Measurements from ENCODE around the gene ZSWIM5.

Gene ZSWIM5

DNA sequence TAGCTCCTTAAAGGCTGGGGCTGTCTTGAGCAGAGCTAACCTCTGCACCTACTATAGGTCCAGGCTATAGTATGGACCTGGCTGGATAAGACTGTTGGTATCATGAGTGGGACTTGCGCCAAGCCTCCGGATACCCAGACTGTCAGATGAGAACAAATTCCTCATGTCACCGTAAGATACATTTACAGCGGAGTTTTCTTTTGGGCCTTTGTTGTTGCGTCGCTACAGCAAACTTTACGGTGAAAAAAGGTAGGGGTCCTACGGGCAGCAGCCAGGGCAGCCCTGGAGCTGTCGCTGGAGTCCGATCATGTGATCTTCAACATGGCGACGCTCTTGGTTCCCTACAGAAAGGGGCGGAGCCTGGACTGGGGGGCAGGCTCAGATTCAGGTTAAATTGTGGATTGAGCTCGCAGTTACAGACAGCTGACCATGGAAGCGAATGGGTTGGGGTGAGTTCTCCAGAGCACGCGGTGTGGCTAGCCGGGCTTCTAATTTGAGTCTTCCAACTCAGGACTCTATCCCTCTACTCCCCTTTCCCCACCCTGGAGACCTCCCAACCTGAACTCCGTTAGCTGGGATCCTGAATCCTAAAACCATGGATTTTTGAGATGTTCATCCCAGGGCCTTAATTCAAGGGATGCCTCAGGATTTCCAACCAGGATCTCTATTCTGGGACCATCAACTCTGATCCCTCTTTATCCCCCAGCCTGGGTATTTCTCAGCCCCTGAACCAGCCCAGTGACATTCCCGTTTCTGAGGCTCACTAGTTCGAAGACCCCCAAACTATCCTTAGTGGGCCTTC lies 194.4 kb downstream of the ZSWIM5 start, which contains the start of gene UROD (continued):
- TF ChIP-seq ZNF785 (tag by site-specific recombination; IDR thresholded peaks at IDR 0.05), result no peak
- TF ChIP-seq ZNF837 (tag by site-specific recombination; IDR thresholded peaks at IDR 0.05), result no peak
- no peak for TF ChIP-seq ZNF596 (tag by site-specific recombination; IDR thresholded peaks at IDR 0.05)
- TF ChIP-seq GLI2 (tag by site-specific recombination; IDR thresholded peaks at IDR 0.05; ENCODE audit: borderline replicate concordance, low read depth), result no peak
- no peak for TF ChIP-seq ZNF843 (tag by site-specific recombination; IDR thresholded peaks at IDR 0.05)
- TF ChIP-seq ZNF24 (tag by site-specific recombination; IDR thresholded peaks at IDR 0.05), result peak; percentile 85
- peak; percentile 48 for TF ChIP-seq ZNF629 (tag by site-specific recombination; IDR thresholded peaks at IDR 0.05)
- TF ChIP-seq KLF8 (tag by site-specific recombination; IDR thresholded peaks at IDR 0.05), result peak; percentile 86
- no peak for TF ChIP-seq ZNF561 (tag by site-specific recombination; IDR thresholded peaks at IDR 0.05; ENCODE audit: borderline replicate concordance)
- TF ChIP-seq ZNF560 (tag by site-specific recombination; IDR thresholded peaks at IDR 0.05; ENCODE audit: borderline replicate concordance), result no peak
- no peak for TF ChIP-seq ZNF239 (tag by site-specific recombination; IDR thresholded peaks at IDR 0.05)
- TF ChIP-seq KLF1 (tag by site-specific recombination; IDR thresholded peaks at IDR 0.05), result 0 out of 2 replicates have a peak, but pooled peaks have one; percentile 11
- no peak for TF ChIP-seq GLIS1 (tag by site-specific recombination; IDR thresholded peaks at IDR 0.05)
- TF ChIP-seq ZNF704 (tag by site-specific recombination; IDR thresholded peaks at IDR 0.05), result no peak
- no peak for TF ChIP-seq ZNF155 (tag by site-specific recombination; IDR thresholded peaks at IDR 0.05)
- no peak for TF ChIP-seq ZNF571 (tag by site-specific recombination; IDR thresholded peaks at IDR 0.05)
- TF ChIP-seq, protein P1, sequence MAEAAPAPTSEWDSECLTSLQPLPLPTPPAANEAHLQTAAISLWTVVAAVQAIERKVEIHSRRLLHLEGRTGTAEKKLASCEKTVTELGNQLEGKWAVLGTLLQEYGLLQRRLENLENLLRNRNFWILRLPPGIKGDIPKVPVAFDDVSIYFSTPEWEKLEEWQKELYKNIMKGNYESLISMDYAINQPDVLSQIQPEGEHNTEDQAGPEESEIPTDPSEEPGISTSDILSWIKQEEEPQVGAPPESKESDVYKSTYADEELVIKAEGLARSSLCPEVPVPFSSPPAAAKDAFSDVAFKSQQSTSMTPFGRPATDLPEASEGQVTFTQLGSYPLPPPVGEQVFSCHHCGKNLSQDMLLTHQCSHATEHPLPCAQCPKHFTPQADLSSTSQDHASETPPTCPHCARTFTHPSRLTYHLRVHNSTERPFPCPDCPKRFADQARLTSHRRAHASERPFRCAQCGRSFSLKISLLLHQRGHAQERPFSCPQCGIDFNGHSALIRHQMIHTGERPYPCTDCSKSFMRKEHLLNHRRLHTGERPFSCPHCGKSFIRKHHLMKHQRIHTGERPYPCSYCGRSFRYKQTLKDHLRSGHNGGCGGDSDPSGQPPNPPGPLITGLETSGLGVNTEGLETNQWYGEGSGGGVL (tag by site-specific recombination; IDR thresholded peaks at IDR 0.05), result no peak; the same call in 1 of the 2 replicates
- no peak for TF ChIP-seq ZIC2 (tag by site-specific recombination; IDR thresholded peaks at IDR 0.05)
- TF ChIP-seq ZNF529 (tag by site-specific recombination; IDR thresholded peaks at IDR 0.05; ENCODE audit: insufficient replicate concordance), result no peak
- 0 out of 2 replicates have a peak, but pooled peaks have one; percentile 6 for TF ChIP-seq GLIS2 (tag by site-specific recombination; IDR thresholded peaks at IDR 0.05)
- peak; percentile 86 for TF ChIP-seq ZSCAN16 (tag by site-specific recombination; IDR thresholded peaks at IDR 0.05)
- no peak for TF ChIP-seq ZNF416 (tag by site-specific recombination; IDR thresholded peaks at IDR 0.05)
- TF ChIP-seq, protein P2, sequence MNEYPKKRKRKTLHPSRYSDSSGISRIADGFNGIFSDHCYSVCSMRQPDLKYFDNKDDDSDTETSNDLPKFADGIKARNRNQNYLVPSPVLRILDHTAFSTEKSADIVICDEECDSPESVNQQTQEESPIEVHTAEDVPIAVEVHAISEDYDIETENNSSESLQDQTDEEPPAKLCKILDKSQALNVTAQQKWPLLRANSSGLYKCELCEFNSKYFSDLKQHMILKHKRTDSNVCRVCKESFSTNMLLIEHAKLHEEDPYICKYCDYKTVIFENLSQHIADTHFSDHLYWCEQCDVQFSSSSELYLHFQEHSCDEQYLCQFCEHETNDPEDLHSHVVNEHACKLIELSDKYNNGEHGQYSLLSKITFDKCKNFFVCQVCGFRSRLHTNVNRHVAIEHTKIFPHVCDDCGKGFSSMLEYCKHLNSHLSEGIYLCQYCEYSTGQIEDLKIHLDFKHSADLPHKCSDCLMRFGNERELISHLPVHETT (tag by site-specific recombination; IDR thresholded peaks at IDR 0.05), result peak; percentile 77; the same call in 1 of the 2 replicates
- no peak for TF ChIP-seq REPIN1 (tag by site-specific recombination; IDR thresholded peaks at IDR 0.05; ENCODE audit: low read depth)
- no peak for TF ChIP-seq ZNF10 (tag by site-specific recombination; IDR thresholded peaks at IDR 0.05)
- TF ChIP-seq ZNF335 (tag by site-specific recombination; conservative IDR thresholded peaks at IDR 0.05), result peak; percentile 92
- TF ChIP-seq ZNF132 (tag by site-specific recombination; IDR thresholded peaks at IDR 0.05; ENCODE audit: borderline replicate concordance), result no peak
- TF ChIP-seq ZNF146 (tag by site-specific recombination; IDR thresholded peaks at IDR 0.05), result peak; percentile 2; the same call in 1 of the 2 replicates
- no peak for TF ChIP-seq ZNF549 (tag by site-specific recombination; IDR thresholded peaks at IDR 0.05)
- TF ChIP-seq ZNF350 (tag by site-specific recombination; IDR thresholded peaks at IDR 0.05), result no peak
- TF ChIP-seq, protein P3, sequence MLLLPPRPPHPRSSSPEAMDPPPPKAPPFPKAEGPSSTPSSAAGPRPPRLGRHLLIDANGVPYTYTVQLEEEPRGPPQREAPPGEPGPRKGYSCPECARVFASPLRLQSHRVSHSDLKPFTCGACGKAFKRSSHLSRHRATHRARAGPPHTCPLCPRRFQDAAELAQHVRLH (tag by site-specific recombination; IDR thresholded peaks at IDR 0.05), result no peak
- TF ChIP-seq ZNF701 (tag by site-specific recombination; IDR thresholded peaks at IDR 0.05), result no peak
- TF ChIP-seq ZNF768 (tag by site-specific recombination; IDR thresholded peaks at IDR 0.05), result no peak
- no peak for TF ChIP-seq ZNF184 (tag by site-specific recombination; IDR thresholded peaks at IDR 0.05)
- no peak for TF ChIP-seq ZNF341 (tag by site-specific recombination; IDR thresholded peaks at IDR 0.05; ENCODE audit: low read depth)
- TF ChIP-seq ZSCAN23 (tag by site-specific recombination; IDR thresholded peaks at IDR 0.05), result peak; percentile 25; the same call in 1 of the 2 replicates
- TF ChIP-seq ZNF664 (tag by site-specific recombination; IDR thresholded peaks at IDR 0.05), result no peak

All from HEK293 (cell line).